Neuronal stem cell (in vitro differentiated cells): ENCODE results near the gene C19orf33.

Source experiments
- DNase-seq: peaks from one replicate; pipeline ENCODE4 v3.0.0-alpha.2; 2013; ENCODE audit warnings: low spot score
- H2AFZ ChIP-seq: one replicate; pipeline ENCODE4 v1.6.1; 2013; ENCODE audit warnings: mild to moderate bottlenecking, low read length, inconsistent platforms
- H2AK5ac ChIP-seq: 2 replicates; pipeline ENCODE4 v1.6.1; 2013; ENCODE audit warnings: low read depth, mild to moderate bottlenecking, inconsistent platforms, low read length, moderate library complexity, mixed read lengths
- H2BK120ac ChIP-seq: 2 replicates; pipeline ENCODE4 v1.6.1; 2013; ENCODE audit warnings: low read depth, mild to moderate bottlenecking, inconsistent platforms, low read length, moderate library complexity, mixed read lengths
- H2BK12ac ChIP-seq: one replicate; pipeline ENCODE4 v1.6.1; 2013; ENCODE audit warnings: low read length, inconsistent platforms
- H2BK15ac ChIP-seq: 2 replicates; pipeline ENCODE4 v1.6.1; 2013; ENCODE audit warnings: mild to moderate bottlenecking, low read length, inconsistent platforms, mixed read lengths
- H2BK5ac ChIP-seq: one replicate; pipeline ENCODE4 v1.6.1; 2013; ENCODE audit warnings: inconsistent platforms, mild to moderate bottlenecking, low read length, moderate library complexity
- H3K14ac ChIP-seq: one replicate; pipeline ENCODE4 v1.6.1; 2013; ENCODE audit warnings: low read length, inconsistent platforms
- H3K18ac ChIP-seq: 2 replicates; pipeline ENCODE4 v1.6.1; 2013; ENCODE audit warnings: low read length, inconsistent platforms
- H3K23ac ChIP-seq: 2 replicates; pipeline ENCODE4 v1.6.1; 2013; ENCODE audit warnings: low read depth, mild to moderate bottlenecking, mixed read lengths, low read length, inconsistent platforms; ENCODE audit not compliant: poor library complexity
- H3K27ac ChIP-seq: replicated peaks from 3 replicates; pipeline ENCODE4 v1.5.1; 2013; ENCODE audit warnings: low read length, inconsistent platforms
- H3K27me3 ChIP-seq, 3 experiments: 2 replicates each; pipeline ENCODE4 v1.6.1; 2013; ENCODE audit warnings: low read length in 3 of 3, mild to moderate bottlenecking in 2 of 3, inconsistent platforms in 1 of 3, low read depth in 1 of 3, mixed read lengths in 1 of 3, moderate library complexity in 1 of 3; ENCODE audit not compliant: control insufficient read depth in 3 of 3, insufficient read depth in 3 of 3
- H3K36me3 ChIP-seq, 2 donors: replicated peaks in 1 of 2; 2 replicates each; pipeline ENCODE4 v1.6.1; 2013; ENCODE audit warnings: low read length in 2 of 2; ENCODE audit not compliant: control insufficient read depth in 2 of 2, insufficient read depth in 2 of 2
- H3K4ac ChIP-seq: 2 replicates; pipeline ENCODE4 v1.6.1; 2013; ENCODE audit warnings: inconsistent platforms, mild to moderate bottlenecking, low read length, moderate library complexity
- H3K4me1 ChIP-seq, 2 donors: 1 replicate in 1 of 2; 2 replicates in 1 of 2; pipeline ENCODE4 v1.6.1; 2013; ENCODE audit warnings: low read length in 2 of 2, low read depth in 1 of 2; ENCODE audit not compliant: control insufficient read depth in 2 of 2, insufficient read depth in 1 of 2
- H3K4me2 ChIP-seq: one replicate; pipeline ENCODE4 v1.6.1; 2013; ENCODE audit warnings: mild to moderate bottlenecking, low read length, inconsistent platforms; ENCODE audit not compliant: insufficient read depth, poor library complexity, severe bottlenecking
- H3K4me3 ChIP-seq, 2 donors: 2 replicates each; pipeline ENCODE4 v1.5.1; 2013; ENCODE audit warnings: low read length in 2 of 2, mild to moderate bottlenecking in 2 of 2, inconsistent platforms in 1 of 2, moderate library complexity in 1 of 2
- H3K79me1 ChIP-seq: one replicate; pipeline ENCODE4 v1.6.1; 2013; ENCODE audit warnings: low read depth, mild to moderate bottlenecking, inconsistent platforms, low read length, moderate library complexity
- H3K9ac ChIP-seq: one replicate; pipeline ENCODE4 v1.6.1; 2013; ENCODE audit warnings: mild to moderate bottlenecking, low read depth, low read length, inconsistent platforms; ENCODE audit not compliant: poor library complexity
- H3K9me3 ChIP-seq, 2 donors: replicated peaks in 1 of 2; 2 replicates each; pipeline versions ENCODE3 to v1.6.1; 2013; ENCODE audit warnings: low read length in 2 of 2, mild to moderate bottlenecking in 2 of 2, inconsistent platforms in 1 of 2, low read depth in 1 of 2, mixed read lengths in 1 of 2, moderate library complexity in 1 of 2; ENCODE audit not compliant: control insufficient read depth in 2 of 2, insufficient read depth in 1 of 2
- H4K8ac ChIP-seq: one replicate; pipeline ENCODE4 v1.6.1; 2013; ENCODE audit warnings: low read depth, mild to moderate bottlenecking, inconsistent platforms, low read length, moderate library complexity
- H4K91ac ChIP-seq: one replicate; pipeline ENCODE4 v1.6.1; 2013; ENCODE audit warnings: low read length, low read depth, mild to moderate bottlenecking, inconsistent platforms; ENCODE audit not compliant: poor library complexity
- WGBS, 2 donors: extraction: QIAGEN DNeasy Blood & Tissue Kit; methylation state at CpG; one replicate each; pipeline ENCODE4 v1.1.7; 2013; ENCODE audit warnings: missing lambda C conversion rate in 2 of 2, mixed read lengths in 1 of 2; ENCODE audit not compliant: insufficient read length in 2 of 2, insufficient replicate concordance in 1 of 2; ENCODE audit errors: extremely low coverage in 2 of 2; 5-methylcytosine and 5-hydroxymethylcytosine counted together

C19orf33 gene

DNA sequence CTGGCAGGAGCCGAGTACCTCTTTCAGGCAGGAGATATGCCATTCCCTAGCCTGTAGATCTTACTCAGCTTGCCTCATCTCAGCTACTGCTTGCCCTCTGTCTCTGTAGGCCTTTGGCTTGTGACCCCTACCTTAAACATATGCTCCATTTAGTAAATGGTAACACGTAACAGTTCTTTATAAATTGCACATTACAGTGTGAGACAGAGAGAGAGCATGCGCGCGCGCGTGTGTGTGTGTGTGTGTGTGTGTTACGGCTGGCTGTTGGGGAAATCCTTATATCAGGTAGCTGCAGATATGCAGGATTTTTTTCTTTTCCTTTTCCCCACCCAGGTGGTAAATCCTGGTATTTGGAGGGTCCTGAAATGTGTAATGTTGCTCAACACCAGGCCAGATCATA, 35.5 kb upstream of the C19orf33 start:
- no peak overlapping the region for H3K4me3 ChIP-seq
- H2AFZ ChIP-seq: no peak overlapping the region
- WGBS, 2 donors: no CpG with 5 or more reads among the region's 8 CpGs
- no peak overlapping the region for H4K91ac ChIP-seq
- H2BK15ac ChIP-seq: no peak overlapping the region
- H3K27me3 ChIP-seq: peaks cover 0 to 57% (median 2%) of the 10 kb centered on the region in 3 experiments
- H2BK120ac ChIP-seq: no peak overlapping the region
- H3K4me1 ChIP-seq: peaks cover 20 to 22% of the 10 kb centered on the region in 2 donors
- no peak overlapping the region for H3K14ac ChIP-seq
- no peaks in the 10 kb centered on the region for H3K9me3 ChIP-seq
- no peak overlapping the region for H2BK5ac ChIP-seq
- no peak overlapping the region for H3K4me2 ChIP-seq
- H3K36me3 ChIP-seq: no peaks in the 10 kb centered on the region
- no peak overlapping the region for H2AK5ac ChIP-seq
- no peak overlapping the region for H3K4ac ChIP-seq
- no peak overlapping the region for H3K27ac ChIP-seq
- no peak overlapping the region for H3K23ac ChIP-seq
- H3K9ac ChIP-seq: no peak overlapping the region
- H3K18ac ChIP-seq: no peak overlapping the region
- H2BK12ac ChIP-seq: no peak overlapping the region
- no peak for DNase-seq
- no peak overlapping the region for H4K8ac ChIP-seq
- no peaks in the 10 kb centered on the region for H3K79me1 ChIP-seq

DNA sequence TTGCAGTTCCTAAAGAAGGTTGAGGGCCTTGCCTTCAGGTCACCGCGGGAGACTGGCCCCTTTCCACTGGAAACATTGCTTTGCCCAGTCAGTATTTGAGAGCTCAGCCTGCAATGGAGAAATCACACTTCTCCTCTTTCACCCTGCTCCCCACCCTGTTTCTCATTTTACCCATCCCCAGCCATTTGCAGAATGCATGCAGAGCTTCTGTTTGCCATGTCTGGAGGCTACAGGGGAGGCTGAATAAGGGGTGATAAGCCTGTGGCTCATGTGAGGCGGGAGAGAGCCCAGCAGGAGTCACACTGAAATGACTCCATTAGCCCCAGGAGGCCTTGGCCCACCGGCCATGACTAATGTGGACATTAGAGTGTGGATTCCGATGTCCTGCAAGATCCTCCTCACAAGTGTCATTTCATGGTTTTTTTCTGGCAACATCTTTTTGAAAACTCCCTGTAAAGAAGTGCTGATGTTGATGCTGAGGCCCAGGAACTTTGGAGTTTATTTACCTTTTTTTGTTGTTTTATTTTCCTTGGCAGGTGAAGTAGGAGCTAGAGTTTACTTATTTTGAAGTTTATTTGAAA, 33.4 kb upstream of the C19orf33 start:
- H3K4me3 ChIP-seq: no peak overlapping the region
- no peaks in the 10 kb centered on the region for H3K79me1 ChIP-seq
- peak overlapping the region; percentile 53 for H2AK5ac ChIP-seq
- H2BK5ac ChIP-seq: no peak overlapping the region
- H2BK12ac ChIP-seq: no peak overlapping the region
- no peak overlapping the region for H3K18ac ChIP-seq
- H3K14ac ChIP-seq: peak overlapping the region; percentile 12
- no peak overlapping the region for H2AFZ ChIP-seq
- no peak overlapping the region for H4K8ac ChIP-seq
- H3K27ac ChIP-seq: no peak overlapping the region
- H3K4ac ChIP-seq: no peak overlapping the region
- H3K27me3 ChIP-seq: peaks cover 0 to 43% (median 0%) of the 10 kb centered on the region in 3 experiments
- no peak overlapping the region for H3K23ac ChIP-seq
- H2BK15ac ChIP-seq: no peak overlapping the region
- no peak overlapping the region for H2BK120ac ChIP-seq
- no peak overlapping the region for H3K9ac ChIP-seq
- H4K91ac ChIP-seq: no peak overlapping the region
- WGBS, 2 donors: no CpG with 5 or more reads among the region's 5 CpGs
- no peak for DNase-seq
- H3K36me3 ChIP-seq: no peaks in the 10 kb centered on the region
- H3K9me3 ChIP-seq: no peaks in the 10 kb centered on the region
- H3K4me2 ChIP-seq: no peak overlapping the region
- peaks cover 13 to 14% of the 10 kb centered on the region in 2 donors for H3K4me1 ChIP-seq

DNA sequence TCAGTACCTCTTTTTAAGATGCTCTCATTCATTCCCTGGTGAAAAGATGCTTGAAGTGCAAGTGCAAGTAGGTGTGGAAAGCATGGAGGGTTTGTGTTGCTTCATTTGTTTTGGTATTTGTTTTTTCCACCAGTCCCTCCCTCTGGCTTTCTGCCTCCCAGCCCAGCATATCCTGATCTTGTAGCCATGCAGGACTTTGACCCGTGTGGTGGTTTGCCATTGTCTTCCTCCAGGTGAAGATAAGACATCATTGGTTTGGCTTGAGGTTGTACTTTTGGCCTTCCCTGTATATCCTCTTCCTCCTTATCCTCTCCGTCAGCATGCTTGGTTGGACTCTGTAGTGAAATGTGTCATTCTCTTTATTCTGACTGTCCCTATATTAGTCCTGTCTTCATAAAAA, 30.6 kb upstream of the C19orf33 start:
- H3K4me3 ChIP-seq: no peak overlapping the region
- no peaks in the 10 kb centered on the region for H3K36me3 ChIP-seq
- H2BK12ac ChIP-seq: no peak overlapping the region
- no peaks in the 10 kb centered on the region for H3K79me1 ChIP-seq
- H2BK120ac ChIP-seq: no peak overlapping the region
- H3K27me3 ChIP-seq: peaks cover 0 to 16% (median 0%) of the 10 kb centered on the region in 3 experiments
- no peak overlapping the region for H4K91ac ChIP-seq
- no peak overlapping the region for H2AFZ ChIP-seq
- no peak overlapping the region for H2BK5ac ChIP-seq
- no peak overlapping the region for H3K18ac ChIP-seq
- H4K8ac ChIP-seq: no peak overlapping the region
- no peak overlapping the region for H2BK15ac ChIP-seq
- H3K14ac ChIP-seq: no peak overlapping the region
- no peak for DNase-seq
- no CpG with 5 or more reads among the region's 2 CpGs for WGBS, 2 donors
- H3K9me3 ChIP-seq: no peaks in the 10 kb centered on the region
- H3K4ac ChIP-seq: no peak overlapping the region
- no peak overlapping the region for H3K9ac ChIP-seq
- H3K27ac ChIP-seq: no peak overlapping the region
- no peak overlapping the region for H3K23ac ChIP-seq
- H3K4me2 ChIP-seq: no peak overlapping the region
- peaks cover 10 to 12% of the 10 kb centered on the region in 2 donors for H3K4me1 ChIP-seq
- no peak overlapping the region for H2AK5ac ChIP-seq

DNA sequence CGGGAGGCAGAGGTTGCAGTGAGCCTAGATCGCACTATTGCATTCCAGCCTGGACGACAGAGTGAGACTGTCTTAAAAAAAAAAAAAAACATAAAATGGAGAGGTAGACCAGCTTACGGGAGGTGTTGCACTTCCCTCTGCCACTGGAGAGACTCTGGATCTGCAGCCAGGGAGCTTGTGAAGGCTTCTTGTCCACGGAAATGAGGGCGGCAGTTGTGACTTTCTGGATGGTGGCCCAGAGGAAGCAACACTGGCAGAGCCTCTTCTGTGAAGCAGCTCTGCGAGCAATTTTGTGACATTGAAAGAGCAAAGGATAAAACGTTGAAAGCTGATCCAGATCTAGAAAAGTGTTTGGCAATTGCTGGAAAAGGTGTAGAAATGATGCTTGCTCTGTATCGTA, 29.3 kb upstream of the C19orf33 start:
- no peaks in the 10 kb centered on the region for H3K79me1 ChIP-seq
- H3K4me2 ChIP-seq: no peak overlapping the region
- no peak overlapping the region for H3K4me3 ChIP-seq
- no peak overlapping the region for H2BK120ac ChIP-seq
- no peak overlapping the region for H2AFZ ChIP-seq
- no peak overlapping the region for H4K8ac ChIP-seq
- no peak overlapping the region for H2AK5ac ChIP-seq
- no peak overlapping the region for H2BK5ac ChIP-seq
- no peaks in the 10 kb centered on the region for H3K9me3 ChIP-seq
- no CpG with 5 or more reads among the region's 9 CpGs for WGBS, 2 donors
- no peak overlapping the region for H3K27ac ChIP-seq
- H3K4me1 ChIP-seq: peaks cover 10 to 16% of the 10 kb centered on the region in 2 donors
- H3K14ac ChIP-seq: no peak overlapping the region
- H3K4ac ChIP-seq: no peak overlapping the region
- H3K18ac ChIP-seq: no peak overlapping the region
- H4K91ac ChIP-seq: no peak overlapping the region
- no peak overlapping the region for H3K9ac ChIP-seq
- peaks cover 0 to 12% (median 0%) of the 10 kb centered on the region in 3 experiments for H3K27me3 ChIP-seq
- H3K23ac ChIP-seq: no peak overlapping the region
- no peaks in the 10 kb centered on the region for H3K36me3 ChIP-seq
- DNase-seq: no peak
- no peak overlapping the region for H2BK15ac ChIP-seq
- H2BK12ac ChIP-seq: no peak overlapping the region
